Panc1 (cell line): ENCODE data around the gene IQCF6. TPM values are rescaled to one million over a fixed set of nuclear protein-coding genes. Genes with fewer than 3 reads are reported as not detected.
"Not testable (repeated sequence)": the region's sequence is repeated elsewhere in the genome, so short reads cannot be mapped to it uniquely, and the experiment has no call there.

Experiments used
- ATAC-seq: fragments of 200-7000 bp; cut with Tn5 transposase; 2 replicates; pipeline ENCODE4 v1.9.1; 2020; ENCODE audit warnings: mild to moderate bottlenecking, moderate library complexity
- BruUV-seq: library from RNA; stranded (reverse); fragments of 400-500 nt; replicated peaks from 2 replicates; lab custom pipeline; 2021; lab: Mats Ljungman, UMichigan
- CTCF ChIA-PET: fragments of 300-600 bp; sonication (Branson Sonifier 250); formaldehyde crosslinking; loops from one replicate; lab custom pipeline; 2022; ENCODE audit warnings: antibody characterized with exemption; lab: Charles Lee
- POLR2A ChIA-PET: fragments of 300-600 bp; sonication (Branson Sonifier 250); formaldehyde crosslinking; loops from one replicate; lab custom pipeline; 2022; ENCODE audit warnings: antibody characterized with exemption; lab: Charles Lee
- DNase-seq: peaks from one replicate; pipeline ENCODE4 v3.0.0-alpha.2; 2010; ENCODE audit warnings: low read depth, low spot score
- H3K27ac ChIP-seq: 2 replicates; pipeline ENCODE4 v1.5.1; 2011; ENCODE audit warnings: mild to moderate bottlenecking, low read length, inconsistent platforms
- H3K27me3 ChIP-seq: fragments of 200-500 bp; sonication (Bioruptor generic); 2 replicates; pipeline ENCODE4 v1.6.0; 2014; ENCODE audit warnings: low read length, inconsistent platforms; ENCODE audit not compliant: control insufficient read depth, insufficient read depth
- H3K36me3 ChIP-seq: fragments of 200-500 bp; sonication (Bioruptor generic); 2 replicates; pipeline ENCODE4 v1.5.1; 2014; ENCODE audit warnings: inconsistent platforms, mild to moderate bottlenecking, low read length, moderate library complexity; ENCODE audit not compliant: control insufficient read depth, insufficient read depth
- H3K4me1 ChIP-seq: 2 replicates; pipeline ENCODE4 v1.5.1; 2011; ENCODE audit warnings: inconsistent platforms, mild to moderate bottlenecking, low read length, moderate library complexity; ENCODE audit not compliant: control insufficient read depth, insufficient read depth
- H3K4me3 ChIP-seq, 2 experiments: 2 replicates each; pipeline ENCODE4 v1.5.1; 2011 to 2012; ENCODE audit warnings: low read depth in 2 of 2, low read length in 2 of 2, mild to moderate bottlenecking in 2 of 2, inconsistent platforms in 1 of 2, moderate library complexity in 1 of 2
- H3K9me3 ChIP-seq: fragments of 200-500 bp; sonication (Bioruptor generic); 2 replicates; pipeline ENCODE4 v1.5.1; 2014; ENCODE audit warnings: low read depth, mild to moderate bottlenecking, inconsistent platforms, low read length, moderate library complexity; ENCODE audit not compliant: control insufficient read depth, insufficient read depth
- POLR2AphosphoS5 ChIP-seq: IDR thresholded peaks from 2 replicates; pipeline ENCODE4 v1.6.1; 2012; ENCODE audit warnings: mild to moderate bottlenecking, low read depth, low read length, moderate library complexity
- REST ChIP-seq, 2 experiments: IDR thresholded peaks; 2 replicates each; pipeline ENCODE4 v1.6.1; 2011 to 2012; ENCODE audit warnings: low read depth in 2 of 2, control low read depth in 1 of 2, low read length in 1 of 2, mild to moderate bottlenecking in 1 of 2, moderate library complexity in 1 of 2; ENCODE audit not compliant: insufficient read depth in 1 of 2
- SIN3A ChIP-seq: IDR thresholded peaks from 2 replicates; pipeline ENCODE4 v1.6.1; 2012; ENCODE audit warnings: low read depth, mild to moderate bottlenecking, low read length, moderate library complexity, borderline replicate concordance; ENCODE audit not compliant: insufficient read depth
- TCF7L2 ChIP-seq: IDR thresholded peaks from 2 replicates; pipeline ENCODE4 v1.6.1; 2011; ENCODE audit warnings: mild to moderate bottlenecking, low read depth, low read length, inconsistent platforms
- in situ Hi-C: cut with HindIII; loops from 2 replicates; pipeline ENCODE4 v1.10.0; 2016; ENCODE audit warnings: low sequenced_read_pairs, low pct_unique_long_range_greater_than_20kb
- intact Hi-C: fragments of 100-400 bp; cut with micrococcal nuclease; formaldehyde crosslinking; loops from one replicate; pipeline ENCODE4 v1.10.0; 2022; ENCODE audit not compliant: unreplicated experiment
- total RNA-seq: library from RNA; stranded (reverse); gene quantifications from one replicate; pipeline ENCODE4 v1.2.1, GENCODE V29; 2021; ENCODE audit not compliant: unreplicated experiment
- TF ChIP-seq, protein P1 (sequence below): fragments of 450-650 bp; IDR thresholded peaks from 2 replicates; pipeline ENCODE4 v1.5.1; 2017; ENCODE audit warnings: mild to moderate bottlenecking

Gene IQCF6
- total RNA-seq, 1 experiment from 2014 or later: not detected

GRCh38 chr3:51759203-51759602, 19.8 kb downstream of the IQCF6 start:
- in situ Hi-C loops: no loop called here
- no peak for DNase-seq
- intact Hi-C loops: no loop called here
- Histone ChIP-seq H3K4me1 (no peaks in the 10 kb centered on the region), H3K36me3 (no peaks in the 10 kb centered on the region), H3K27me3 (no peaks in the 10 kb centered on the region; the same call in 1 of the 2 replicates), H3K27ac (no peak overlapping the region), H3K4me3 (no peak overlapping the region), H3K9me3 (no peaks in the 10 kb centered on the region)
- no peak for ATAC-seq
- POLR2A ChIA-PET: no interaction called here
- BruUV-seq: no TSS peak
- CTCF ChIA-PET: no interaction called here
- no peak for TF ChIP-seq REST (IDR thresholded peaks at IDR 0.05; ENCODE audit: insufficient read depth in 1 of 2, low read depth in 2 of 2, low read length in 1 of 2)
- TF ChIP-seq POLR2AphosphoS5: no peak
- TF ChIP-seq, protein P1, sequence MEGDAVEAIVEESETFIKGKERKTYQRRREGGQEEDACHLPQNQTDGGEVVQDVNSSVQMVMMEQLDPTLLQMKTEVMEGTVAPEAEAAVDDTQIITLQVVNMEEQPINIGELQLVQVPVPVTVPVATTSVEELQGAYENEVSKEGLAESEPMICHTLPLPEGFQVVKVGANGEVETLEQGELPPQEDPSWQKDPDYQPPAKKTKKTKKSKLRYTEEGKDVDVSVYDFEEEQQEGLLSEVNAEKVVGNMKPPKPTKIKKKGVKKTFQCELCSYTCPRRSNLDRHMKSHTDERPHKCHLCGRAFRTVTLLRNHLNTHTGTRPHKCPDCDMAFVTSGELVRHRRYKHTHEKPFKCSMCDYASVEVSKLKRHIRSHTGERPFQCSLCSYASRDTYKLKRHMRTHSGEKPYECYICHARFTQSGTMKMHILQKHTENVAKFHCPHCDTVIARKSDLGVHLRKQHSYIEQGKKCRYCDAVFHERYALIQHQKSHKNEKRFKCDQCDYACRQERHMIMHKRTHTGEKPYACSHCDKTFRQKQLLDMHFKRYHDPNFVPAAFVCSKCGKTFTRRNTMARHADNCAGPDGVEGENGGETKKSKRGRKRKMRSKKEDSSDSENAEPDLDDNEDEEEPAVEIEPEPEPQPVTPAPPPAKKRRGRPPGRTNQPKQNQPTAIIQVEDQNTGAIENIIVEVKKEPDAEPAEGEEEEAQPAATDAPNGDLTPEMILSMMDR: no peak
- TF ChIP-seq TCF7L2: no peak
- TF ChIP-seq SIN3A: no peak

- BruUV-seq, H3K36me3 ChIP-seq, H3K9me3 ChIP-seq, in situ Hi-C loops, H3K27me3 ChIP-seq, POLR2A ChIA-PET, intact Hi-C loops, CTCF ChIA-PET, DNase-seq, H3K4me3 ChIP-seq, ATAC-seq, H3K4me1 ChIP-seq, H3K27ac ChIP-seq: not testable (repeated sequence)
These were observed 25.0 kb downstream of the IQCF6 start for GRCh38 chr3:51753763-51754750.

DNA sequence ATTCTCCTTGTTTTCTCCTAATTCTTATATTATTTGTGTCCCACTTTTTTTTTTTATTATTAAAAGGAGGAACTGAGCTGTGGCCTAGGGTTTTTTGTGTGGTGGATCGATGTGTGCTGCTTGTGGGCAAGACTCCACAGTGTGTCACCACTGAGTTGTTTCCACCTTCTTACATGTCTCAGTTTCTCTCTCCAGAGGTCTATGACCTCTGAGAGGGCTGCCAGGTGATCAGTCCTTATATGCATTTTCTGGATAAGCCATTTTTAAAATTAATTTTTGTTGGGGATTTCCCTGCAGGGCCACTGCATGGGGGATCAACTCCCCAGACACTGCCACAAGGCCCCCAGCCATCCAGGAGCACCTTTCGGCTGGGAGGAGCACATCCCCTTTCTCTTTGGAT, 27.8 kb downstream of the IQCF6 start:
- no TSS peak for BruUV-seq
- no peak for ATAC-seq

More for the DNA sequence above, 27.8 kb downstream of the IQCF6 start:
- no peaks in the 10 kb centered on the region for H3K9me3 ChIP-seq
- no peaks in the 10 kb centered on the region for H3K4me1 ChIP-seq
- in situ Hi-C loops (no loop called here), intact Hi-C loops (no loop called here)
- ChIA-PET POLR2A (no interaction called here), CTCF (no interaction called here)
- no peak for TF ChIP-seq TCF7L2
- no peak for TF ChIP-seq SIN3A
- no peak for TF ChIP-seq REST (IDR thresholded peaks at IDR 0.05; ENCODE audit: insufficient read depth in 1 of 2, low read depth in 2 of 2, low read length in 1 of 2)
- TF ChIP-seq, protein P1: no peak
- TF ChIP-seq POLR2AphosphoS5: no peak
- H3K4me3 ChIP-seq: no peak overlapping the region
- no peaks in the 10 kb centered on the region; the same call in 1 of the 2 replicates for H3K27me3 ChIP-seq
- no peak for DNase-seq
- no peak overlapping the region for H3K27ac ChIP-seq
- H3K36me3 ChIP-seq: no peaks in the 10 kb centered on the region
